NCI-H2227 (cell line): ENCODE measurements around the gene TKTL1.
"Not testable (repeated sequence)": the region's sequence is repeated elsewhere in the genome, so short reads cannot be mapped to it uniquely, and the experiment has no call there.

Source experiments
- DNase-seq: peaks from one replicate; lab custom pipeline; 2025; ENCODE audit not compliant: unreplicated experiment; lab: John Stamatoyannopoulos, UW

TKTL1 gene

DNA sequence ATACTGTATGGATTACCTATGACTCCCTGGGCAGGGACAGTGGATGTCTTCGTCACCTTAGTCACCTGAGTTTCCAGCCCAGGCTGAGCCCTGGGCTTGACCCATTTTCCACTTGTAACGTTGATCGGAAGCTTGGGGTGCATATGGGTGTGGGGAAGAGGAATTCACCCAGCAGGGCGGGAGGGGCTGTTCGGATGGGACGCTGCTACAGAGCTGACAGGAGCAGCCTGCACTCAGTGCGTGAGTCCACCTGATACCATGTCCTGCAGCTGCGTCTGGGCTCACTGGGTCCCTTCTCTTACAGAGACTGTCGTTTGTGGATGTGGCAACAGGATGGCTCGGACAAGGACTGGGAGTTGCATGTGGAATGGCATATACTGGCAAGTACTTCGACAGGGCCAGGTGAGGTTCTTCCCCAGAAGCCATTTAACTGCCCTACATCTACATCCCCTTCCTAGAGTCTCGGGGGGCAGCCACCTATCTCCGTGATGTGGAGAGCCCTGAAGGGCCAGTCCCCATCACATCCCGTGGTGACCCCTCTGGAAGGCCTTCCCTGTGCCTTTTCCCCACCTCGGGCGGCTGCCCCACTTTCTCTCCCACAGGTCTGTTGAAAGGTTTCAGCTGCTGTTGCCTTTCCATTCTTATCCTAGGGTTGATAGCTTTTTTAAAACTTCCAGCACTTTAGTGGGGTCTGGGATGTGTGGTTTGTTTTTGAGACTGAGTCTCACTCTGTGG is 13.6 kb downstream of the TKTL1 start:
- no peak for DNase-seq

DNA sequence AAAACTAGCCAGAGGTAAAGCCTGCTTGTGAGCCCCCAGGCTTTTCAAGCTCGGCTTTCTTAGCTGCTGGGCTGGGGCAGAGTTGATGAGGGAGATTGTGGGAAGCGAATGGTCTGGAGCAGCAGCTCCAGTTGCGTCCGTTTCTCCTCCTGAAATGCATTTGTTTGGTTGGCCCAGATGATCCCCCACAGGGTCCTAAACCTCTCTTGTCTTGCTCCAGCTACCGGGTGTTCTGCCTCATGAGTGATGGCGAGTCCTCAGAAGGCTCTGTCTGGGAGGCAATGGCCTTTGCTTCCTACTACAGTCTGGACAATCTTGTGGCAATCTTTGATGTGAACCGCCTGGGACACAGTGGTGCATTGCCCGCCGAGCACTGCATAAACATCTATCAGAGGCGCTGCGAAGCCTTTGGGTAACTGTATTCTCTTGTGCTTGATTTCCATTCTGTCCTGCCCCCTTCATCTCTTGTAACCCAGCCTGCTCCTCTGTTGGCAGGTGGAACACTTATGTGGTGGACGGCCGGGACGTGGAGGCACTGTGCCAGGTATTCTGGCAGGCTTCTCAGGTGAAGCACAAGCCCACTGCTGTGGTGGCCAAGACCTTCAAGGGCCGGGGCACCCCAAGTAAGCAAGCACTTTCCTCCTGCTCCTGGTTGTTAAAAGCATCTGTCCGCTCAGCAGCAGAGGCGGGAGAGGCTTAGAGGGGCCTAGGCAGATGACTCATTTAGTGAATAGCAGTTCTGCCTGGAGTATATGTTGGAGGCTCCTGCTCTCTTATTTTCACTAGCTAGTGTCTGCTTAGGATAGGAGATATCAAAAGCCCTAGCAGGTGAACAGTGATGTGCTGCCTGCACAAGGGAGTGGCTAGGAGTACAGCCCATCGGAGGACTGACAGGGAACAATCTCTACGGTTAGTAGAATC is 15.3 kb downstream of the TKTL1 start:
- DNase-seq = no peak

DNA sequence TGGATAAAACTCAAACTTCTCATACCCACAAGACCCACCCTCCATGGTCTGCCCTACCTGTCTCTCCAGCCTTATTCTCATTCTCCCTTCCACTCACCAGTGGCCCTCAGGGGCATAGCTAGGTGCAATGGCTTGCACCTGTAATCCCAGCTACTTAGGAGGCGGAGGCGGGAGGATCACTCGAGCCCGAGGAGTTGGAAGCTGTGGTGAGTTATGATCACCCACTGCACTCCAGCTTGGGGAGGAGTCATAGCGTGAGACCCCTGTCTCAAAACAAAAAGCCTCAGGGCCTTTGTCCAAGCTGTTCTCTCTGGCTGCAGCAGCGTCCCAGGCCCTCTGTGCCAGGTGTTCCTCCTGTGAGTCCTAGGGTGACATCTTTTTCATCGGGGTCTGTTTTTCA is 16.5 kb downstream of the TKTL1 start:
- DNase-seq = no peak

DNA sequence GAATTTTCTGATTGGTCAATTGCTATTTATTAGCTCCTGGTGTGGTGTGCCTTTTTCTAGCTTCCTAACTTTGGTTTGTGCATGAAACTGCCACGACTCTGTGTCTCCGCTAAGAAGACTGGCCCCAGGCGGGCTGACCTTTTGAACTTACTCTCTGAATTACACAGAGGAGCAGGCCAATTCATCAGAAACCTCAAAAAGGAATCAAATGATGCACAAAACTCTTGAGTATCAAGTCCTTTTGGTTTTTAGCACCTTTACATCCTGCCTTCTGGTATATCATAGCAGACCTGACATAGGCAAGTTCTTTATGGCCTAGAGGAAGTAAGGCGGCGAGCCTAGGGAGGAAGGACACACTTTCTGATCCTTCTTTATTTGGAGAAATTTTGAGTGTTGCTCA is 17.6 kb downstream of the TKTL1 start:
- no peak for DNase-seq

DNA sequence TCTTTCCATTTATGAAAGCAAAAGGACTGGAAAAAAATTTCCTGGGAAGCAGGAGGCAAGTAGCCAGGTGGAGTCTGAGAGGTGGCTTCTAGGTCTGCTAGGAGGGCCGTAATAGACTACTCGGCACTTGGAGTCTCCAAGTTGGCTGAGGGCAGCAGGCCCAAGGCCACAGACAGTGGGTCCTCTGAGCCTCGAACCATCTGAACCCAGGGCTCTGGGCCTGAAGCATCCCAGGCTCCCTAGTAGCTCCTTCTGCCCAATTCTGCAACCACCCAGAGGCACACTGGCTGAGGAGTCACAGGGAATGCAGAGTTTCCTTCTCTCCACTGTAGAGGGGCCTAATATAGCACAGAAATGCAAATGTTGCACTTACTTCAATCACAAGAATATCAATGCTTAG is 19.8 kb downstream of the TKTL1 start:
- DNase-seq = no peak

DNA sequence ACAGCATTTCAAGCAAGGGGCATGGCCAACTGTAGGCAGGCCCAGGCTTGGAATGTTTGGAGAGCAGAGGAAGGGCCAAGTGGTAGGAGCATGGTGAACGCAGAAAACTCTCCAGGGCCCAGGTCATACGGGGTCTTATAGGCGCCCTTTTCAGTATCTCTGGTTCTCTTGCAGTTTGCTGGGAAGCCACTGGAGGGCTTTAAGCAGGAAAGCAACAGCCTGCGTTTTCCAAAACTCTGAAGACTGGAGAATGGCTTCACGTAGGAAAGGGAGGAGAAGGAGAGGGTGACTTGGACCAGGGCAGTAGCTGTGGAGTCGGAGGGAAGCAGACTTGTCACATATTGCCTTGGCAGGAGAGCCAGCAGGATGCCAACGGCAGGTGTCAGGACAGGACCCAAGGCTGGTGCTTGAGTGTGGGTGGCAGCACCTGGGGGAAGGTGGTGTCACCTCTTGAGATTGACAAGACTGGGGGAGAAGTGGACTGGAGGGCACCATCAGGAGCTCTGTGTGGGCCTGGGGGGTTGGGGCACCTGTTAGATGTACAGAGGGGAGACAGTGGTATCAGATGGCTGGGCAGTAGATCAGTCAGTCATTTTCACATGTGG is 21.9 kb downstream of the TKTL1 start:
- peak; percentile 31 for DNase-seq

DNA sequence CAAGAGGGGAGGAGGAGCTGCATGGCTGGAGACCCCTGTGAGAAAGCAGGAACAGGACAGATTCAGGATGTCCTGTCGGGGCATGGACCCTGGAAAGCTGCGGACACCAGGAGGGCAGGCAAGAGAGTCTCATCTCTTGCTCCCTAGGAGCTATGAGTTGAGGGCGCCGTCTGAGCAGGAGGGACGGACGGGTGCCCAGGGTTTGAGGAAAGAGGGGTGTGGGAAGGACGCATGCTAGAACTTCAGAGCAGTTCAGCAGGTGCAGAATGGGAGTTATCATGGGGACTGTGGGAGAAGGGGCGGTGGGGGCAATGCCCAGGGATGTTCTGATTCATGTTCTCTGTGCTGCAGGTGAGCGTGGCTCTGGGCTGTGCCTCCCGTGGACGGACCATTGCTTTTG is 24.8 kb downstream of the TKTL1 start:
- no peak for DNase-seq

DNA sequence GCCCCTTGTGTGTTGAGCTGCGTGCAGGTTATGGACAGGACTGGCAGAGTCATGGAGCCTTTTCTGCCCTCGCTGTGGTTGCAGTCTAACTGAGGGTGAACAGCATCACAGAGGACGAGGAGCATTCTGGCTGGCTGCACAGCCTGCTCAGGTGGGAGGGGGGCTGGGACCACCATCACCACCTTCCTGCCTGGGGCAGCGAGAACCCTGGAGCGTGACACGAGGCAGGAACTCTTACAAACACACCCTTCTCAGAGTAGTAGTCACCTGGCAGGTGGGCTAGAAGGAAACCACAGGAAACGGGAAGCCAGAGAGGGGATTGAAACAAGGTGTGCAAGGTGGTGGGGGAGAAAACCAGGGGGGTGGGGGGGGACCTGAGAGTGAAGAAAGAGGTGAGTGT is 25.6 kb downstream of the TKTL1 start:
- no peak for DNase-seq

DNA sequence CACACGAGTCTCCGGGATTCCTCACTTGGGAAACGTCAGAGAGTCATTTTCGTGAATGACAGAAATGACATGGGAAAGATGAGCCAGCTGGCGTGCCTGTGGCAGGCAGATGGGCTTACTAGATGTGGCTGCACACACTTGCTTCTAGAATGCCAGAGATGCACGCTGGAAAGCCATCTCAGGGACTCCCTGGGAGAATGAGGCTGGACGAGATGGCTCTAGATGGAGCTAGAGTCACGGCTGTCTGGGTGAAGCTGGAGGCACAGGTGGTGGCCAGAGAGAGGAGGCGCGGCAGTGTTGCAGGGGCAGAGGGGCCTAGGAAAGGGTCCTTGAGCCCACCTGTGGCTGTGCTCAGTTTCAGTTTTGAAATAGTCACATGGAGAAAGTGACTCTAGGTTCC is 26.0 kb downstream of the TKTL1 start:
- no peak for DNase-seq

DNA sequence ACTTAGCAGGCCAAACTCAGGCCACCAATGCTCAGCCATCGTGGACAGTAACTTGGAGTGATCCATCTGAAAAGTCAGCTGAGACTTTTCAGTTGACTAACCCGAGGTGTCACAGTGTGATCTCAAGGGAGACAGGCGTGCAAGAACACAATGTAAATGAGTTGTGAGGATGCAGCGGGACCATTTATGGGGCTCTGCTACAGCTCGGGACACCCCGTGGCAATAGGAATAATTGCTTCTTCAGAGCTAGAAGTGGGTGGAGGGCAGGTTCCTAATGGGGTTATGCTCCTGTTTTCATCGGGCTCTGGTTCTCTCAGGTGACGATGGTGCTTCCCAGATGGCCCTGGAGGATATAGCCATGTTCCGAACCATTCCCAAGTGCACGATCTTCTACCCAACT is 27.3 kb downstream of the TKTL1 start:
- no peak for DNase-seq

DNA sequence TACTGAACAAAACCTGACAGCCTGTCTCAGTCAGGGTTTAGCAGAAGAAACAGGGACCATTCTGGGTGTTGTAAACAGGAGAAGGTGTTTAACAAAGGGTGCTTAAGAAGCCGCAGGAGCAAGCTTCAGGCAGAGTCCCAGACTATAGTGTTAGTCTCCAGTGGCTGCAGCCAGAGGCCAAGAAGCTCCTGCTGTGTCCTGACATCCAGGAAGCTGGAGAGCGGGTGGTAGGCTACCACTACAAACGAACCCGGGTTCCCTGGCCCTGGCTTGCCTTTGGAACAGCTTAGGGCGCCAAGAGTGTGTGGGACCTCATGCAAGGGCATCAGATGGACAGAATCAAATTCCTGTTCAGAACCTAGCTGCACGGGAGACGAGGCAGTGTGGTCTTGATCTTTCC is 27.9 kb downstream of the TKTL1 start:
- no peak for DNase-seq

DNA sequence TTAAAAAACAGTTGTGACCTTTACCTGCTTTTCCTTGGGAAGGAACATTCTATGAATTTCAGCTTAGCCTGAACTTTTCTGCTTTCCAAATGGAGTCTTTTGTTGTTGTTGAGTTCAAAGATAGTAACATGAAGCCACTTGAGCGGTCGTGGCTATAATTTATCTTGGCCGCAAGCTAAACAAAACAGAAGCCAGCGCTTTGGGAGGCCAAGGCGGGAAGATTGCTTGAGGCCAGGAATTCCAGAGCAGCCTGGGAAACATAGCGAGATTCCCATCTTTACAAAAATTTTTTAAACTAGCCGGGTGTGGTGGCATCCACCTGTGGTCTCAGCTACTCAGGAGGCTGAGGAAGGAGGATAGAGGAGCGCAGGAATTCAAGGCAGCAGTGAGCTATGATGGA is 29.9 kb downstream of the TKTL1 start:
- DNase-seq = no peak

DNA sequence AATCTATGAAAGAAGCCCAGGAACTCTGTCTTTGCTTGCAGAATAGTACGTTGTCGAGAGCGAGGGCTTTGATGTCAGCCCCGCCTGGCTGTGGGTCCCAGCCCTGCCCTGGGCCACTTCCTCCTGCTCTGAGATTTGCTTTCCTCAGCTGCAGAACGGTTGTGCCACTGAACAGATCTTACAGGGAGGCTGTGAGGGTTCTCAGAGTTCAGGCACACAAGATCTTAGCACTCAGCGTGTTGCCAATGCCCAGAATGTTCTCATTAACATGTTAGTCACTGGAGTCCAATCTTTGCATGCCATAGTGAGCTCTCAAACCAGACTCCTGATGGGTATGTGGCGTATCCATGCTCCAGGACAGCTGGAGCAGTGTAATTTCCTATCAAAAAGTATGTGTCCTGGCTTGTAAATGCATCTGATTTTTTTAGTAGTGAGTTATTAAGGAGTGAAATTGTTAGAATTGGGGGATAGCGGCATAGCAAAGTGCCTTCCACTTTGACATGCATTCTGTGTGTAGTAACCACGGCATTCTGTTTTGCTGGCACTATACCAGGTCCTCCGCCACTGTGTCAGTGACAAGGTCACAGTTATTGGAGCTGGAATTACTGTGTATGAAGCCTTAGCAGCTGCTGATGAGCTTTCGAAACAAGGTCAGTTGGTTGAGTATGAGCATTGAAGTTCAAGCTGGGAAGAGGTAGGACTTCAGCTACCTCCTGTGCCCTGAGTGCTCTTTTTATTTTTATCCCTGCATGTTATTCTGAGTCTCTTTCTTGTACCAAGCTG is 31.6 kb downstream of the TKTL1 start:
- DNase-seq = no peak

DNA sequence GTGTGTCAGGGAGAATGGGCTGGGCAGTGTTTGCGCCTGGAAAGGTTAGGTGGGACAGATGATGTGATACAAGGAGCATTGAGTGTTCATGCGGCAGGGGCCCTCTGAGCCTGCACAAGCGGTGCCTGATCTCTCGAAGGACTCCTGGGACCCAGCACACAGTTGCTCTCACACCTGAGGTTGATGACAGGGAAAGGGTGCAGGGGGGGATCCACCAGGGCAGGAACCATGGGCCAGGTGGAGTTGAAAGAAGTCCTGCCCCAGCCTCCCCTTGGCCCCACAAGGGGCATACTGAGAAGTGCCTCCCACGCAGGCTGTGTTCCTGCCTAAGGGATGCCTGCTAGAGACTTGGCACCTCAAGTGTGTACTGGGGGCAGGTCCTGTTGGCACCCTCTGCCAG is 33.1 kb downstream of the TKTL1 start:
- no peak for DNase-seq

DNA sequence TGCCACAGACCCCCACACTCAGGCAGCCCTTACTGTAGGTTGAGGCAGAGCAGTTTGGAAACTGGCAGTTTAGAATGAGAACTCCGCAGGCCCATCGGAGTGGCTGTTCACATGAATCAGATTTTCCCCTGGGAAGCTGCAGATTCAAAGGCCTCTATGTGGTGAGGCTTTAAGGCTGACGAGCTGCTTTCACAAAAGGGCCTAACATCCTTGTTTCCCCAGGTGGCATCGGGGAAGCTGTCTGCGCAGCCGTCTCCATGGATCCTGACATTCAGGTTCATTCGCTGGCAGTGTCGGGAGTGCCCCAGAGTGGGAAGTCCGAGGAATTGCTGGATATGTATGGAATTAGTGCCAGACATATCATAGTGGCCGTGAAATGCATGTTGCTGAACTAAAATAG is 33.7 kb downstream of the TKTL1 start:
- peak; percentile 37 for DNase-seq

DNA sequence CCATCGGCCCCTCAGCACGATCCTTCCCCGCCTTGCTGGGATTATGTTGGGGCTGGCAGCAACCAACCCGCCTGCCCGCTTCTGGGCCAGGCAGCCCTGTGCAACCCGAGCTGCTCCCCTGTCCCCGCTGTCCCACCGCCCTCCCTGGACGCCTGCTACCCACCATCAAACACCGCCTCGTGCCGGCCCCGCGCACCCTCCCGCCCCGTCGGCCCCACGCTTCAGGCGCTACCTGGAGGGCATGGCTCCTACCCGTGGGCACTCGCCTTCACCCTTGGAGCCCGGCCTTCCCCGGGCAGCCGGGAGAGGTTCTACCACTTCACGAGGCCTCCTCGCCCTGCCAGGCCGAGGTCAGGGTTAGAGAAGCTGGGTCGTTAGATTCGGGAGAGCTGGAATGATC is 37.0 kb downstream of the TKTL1 start:
- no peak for DNase-seq

DNA sequence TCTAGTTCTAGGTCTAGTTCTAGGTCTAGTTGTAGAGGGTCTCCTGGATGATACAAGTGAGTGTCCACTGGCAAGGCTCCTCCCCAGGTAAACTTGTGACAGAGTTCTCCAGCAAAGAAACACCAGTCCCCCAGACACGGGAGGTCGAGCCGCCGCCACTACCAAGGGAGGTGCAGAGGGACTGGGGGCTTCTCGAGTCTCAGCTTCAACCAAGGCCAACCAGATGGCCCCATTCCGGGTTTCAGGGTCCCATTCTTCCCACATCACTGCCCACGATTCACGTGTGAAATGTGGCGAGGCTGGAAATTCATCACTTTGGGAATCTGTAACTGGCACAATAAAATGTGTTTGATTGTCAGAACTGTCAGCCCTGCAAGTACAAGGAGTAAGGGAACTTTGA is 37.5 kb downstream of the TKTL1 start:
- no peak for DNase-seq

DNA sequence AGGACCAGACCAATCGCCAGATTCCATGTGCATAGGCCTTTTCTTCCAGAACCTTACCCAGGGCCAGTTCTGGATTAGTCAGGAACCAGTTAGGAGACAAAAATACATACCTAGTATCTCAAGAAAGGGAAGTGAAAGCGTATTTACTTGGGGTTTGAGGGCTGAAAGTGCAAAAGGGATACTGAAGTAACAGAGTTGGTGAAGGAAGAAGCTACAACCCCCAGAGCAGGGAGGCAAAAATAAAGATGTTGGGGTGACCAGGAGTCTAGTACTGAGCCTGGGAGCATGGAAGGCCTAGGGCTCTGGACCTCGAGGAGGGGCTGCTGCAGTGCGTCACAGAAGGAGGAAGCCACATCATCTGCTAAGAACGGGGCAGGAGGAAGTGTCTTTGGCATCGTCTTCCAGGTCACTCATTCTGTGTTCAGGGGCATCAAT is 38.3 kb downstream of the TKTL1 start:
- no peak for DNase-seq

DNA sequence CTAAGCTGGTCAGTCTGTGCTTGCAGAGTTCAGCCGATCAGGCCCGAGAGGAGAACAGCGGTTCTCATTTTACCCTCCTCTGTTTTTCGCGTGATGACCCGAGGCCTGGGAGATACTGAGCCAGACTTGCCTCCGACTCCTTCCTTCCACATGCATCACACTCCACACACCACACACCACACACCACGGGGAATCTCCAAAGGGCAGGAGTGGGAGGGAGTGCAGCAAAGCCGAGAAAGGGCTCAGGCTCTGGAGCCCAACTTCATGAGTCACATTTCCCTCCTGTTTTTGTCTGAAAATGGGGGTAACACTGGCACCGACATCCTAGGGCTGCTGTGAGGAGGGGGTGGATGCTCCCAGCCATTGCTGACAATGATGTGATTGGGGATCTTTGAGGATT is 38.9 kb downstream of the TKTL1 start:
- no peak for DNase-seq

DNA sequence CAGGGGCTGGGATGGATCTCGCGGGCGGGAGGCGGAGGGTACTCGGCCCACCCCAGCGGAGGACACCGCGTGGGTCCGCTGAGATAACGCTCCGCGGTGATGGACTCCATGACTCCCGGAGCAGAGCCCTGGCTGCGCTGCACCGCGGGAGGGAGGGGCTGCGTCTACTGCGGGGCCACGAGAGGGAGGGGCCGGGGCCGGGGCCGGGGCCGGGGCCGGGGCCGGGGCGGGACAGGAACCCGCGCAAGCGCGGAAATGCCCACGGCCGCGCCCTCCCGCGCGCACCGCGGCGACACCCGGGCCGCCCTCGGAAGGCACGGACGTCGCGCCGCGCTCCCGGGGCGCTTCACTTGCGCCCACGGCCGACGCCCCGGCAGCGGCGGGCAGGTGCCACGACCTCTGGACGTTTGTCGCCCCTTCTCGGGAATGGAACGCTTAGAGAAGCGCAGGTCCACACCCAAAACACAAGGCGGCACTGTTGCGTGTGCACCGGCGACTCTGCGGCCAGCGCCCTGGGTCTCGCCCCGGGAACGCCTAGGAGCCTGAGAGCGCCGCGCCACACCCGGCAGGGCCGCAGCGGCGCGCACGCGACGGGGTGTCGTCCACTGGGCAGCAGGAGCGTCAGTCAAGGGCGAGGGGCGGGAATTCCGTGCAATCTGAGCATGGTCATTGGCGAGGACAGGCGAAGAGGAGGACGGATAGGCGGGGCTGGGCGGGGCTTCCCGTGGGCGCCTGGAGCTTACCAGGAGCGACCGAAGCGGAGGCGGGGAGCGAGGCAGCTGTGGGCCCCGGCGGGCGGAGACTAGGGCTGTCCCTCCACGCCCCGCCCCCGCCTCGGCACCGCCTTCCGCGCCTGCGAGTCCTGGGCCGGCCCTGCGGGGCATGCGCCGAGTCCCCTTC is 46.1 kb downstream of the TKTL1 start:
- DNase-seq = not testable (repeated sequence)
